SK-N-SH (cell line): ENCODE data around the gene DYNLT2B.

Source experiments
- EP300 ChIP-seq, 2 experiments: IDR thresholded peaks; 2 replicates each; pipeline versions ENCODE4 v1.4.0 to v1.6.1; 2012; ENCODE audit warnings: borderline replicate concordance in 1 of 2, low read depth in 1 of 2, low read length in 1 of 2
- EZH2phosphoT487 ChIP-seq: fragments of 200-600 bp; sonication (generic); IDR thresholded peaks from 2 replicates; pipeline ENCODE4 v1.6.1; 2017; ENCODE audit warnings: low read depth, mixed run types, mild to moderate bottlenecking, antibody characterized with exemption, moderate library complexity, borderline replicate concordance
- FOXM1 ChIP-seq: IDR thresholded peaks from 2 replicates; pipeline ENCODE4 v1.4.0; 2012; ENCODE audit warnings: low read depth, mild to moderate bottlenecking
- RXRA ChIP-seq: IDR thresholded peaks from 2 replicates; pipeline ENCODE4 v1.4.0; 2012; ENCODE audit warnings: low read depth, mild to moderate bottlenecking, borderline replicate concordance
- SIN3A ChIP-seq: IDR thresholded peaks from 2 replicates; pipeline ENCODE4 v1.6.1; 2012; ENCODE audit warnings: low read depth, mild to moderate bottlenecking, low read length, moderate library complexity, borderline replicate concordance
- TAF1 ChIP-seq: IDR thresholded peaks from 2 replicates; pipeline ENCODE4 v1.6.1; 2012; ENCODE audit warnings: low read depth, mild to moderate bottlenecking, low read length, moderate library complexity, borderline replicate concordance
- YY1 ChIP-seq: IDR thresholded peaks from 2 replicates; pipeline ENCODE4 v1.4.0; 2012; ENCODE audit warnings: low read depth, mild to moderate bottlenecking
- TF ChIP-seq, protein P1 (sequence below): IDR thresholded peaks from 2 replicates; pipeline ENCODE4 v1.6.1; 2012; ENCODE audit warnings: mild to moderate bottlenecking, low read depth, low read length, moderate library complexity
- TF ChIP-seq, protein P2 (sequence below): fragments of 200-600 bp; sonication (generic); IDR thresholded peaks from 2 replicates; pipeline ENCODE4 v1.6.1; 2017; ENCODE audit warnings: antibody characterized with exemption, mild to moderate bottlenecking, moderate library complexity
- TF ChIP-seq, protein P3 (sequence below): IDR thresholded peaks from 2 replicates; pipeline ENCODE4 v1.4.0; 2012; ENCODE audit warnings: low read depth

DNA sequence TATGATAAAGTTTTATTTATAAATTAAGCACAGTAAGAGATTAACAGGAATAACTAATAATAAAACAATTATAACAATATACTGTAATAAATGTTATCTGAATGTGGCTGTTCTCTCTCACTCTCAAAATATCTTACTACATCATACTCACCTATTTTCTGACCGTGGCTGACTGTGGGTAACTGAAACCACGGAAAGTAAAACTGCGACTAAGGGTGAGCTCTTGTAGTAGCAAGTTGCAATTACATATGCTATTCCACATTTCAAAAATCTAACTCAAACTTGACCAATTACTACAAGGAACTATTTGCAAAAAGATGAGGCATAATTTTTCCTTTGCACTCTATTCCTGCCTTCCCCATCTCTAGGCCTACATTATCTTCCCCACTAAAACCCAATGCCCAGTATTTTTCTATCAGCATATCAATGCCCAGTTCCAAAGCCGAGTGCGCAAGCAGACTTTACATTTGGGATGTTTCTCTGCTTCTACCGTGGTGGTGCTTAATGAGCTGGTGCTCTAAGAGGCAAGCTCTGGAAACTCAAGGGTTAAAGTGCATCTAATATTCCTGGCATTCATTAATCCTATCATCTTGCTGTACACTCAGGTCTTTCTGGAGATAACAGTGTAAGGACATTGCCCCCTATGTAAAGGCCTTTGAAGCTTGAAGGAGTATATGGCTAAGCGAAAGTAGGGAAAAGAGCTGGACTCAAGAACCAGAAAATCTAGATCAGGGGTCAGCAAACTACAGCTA is 37.2 kb downstream of the DYNLT2B start:
- TF ChIP-seq SIN3A, result no peak
- TF ChIP-seq, protein P1, sequence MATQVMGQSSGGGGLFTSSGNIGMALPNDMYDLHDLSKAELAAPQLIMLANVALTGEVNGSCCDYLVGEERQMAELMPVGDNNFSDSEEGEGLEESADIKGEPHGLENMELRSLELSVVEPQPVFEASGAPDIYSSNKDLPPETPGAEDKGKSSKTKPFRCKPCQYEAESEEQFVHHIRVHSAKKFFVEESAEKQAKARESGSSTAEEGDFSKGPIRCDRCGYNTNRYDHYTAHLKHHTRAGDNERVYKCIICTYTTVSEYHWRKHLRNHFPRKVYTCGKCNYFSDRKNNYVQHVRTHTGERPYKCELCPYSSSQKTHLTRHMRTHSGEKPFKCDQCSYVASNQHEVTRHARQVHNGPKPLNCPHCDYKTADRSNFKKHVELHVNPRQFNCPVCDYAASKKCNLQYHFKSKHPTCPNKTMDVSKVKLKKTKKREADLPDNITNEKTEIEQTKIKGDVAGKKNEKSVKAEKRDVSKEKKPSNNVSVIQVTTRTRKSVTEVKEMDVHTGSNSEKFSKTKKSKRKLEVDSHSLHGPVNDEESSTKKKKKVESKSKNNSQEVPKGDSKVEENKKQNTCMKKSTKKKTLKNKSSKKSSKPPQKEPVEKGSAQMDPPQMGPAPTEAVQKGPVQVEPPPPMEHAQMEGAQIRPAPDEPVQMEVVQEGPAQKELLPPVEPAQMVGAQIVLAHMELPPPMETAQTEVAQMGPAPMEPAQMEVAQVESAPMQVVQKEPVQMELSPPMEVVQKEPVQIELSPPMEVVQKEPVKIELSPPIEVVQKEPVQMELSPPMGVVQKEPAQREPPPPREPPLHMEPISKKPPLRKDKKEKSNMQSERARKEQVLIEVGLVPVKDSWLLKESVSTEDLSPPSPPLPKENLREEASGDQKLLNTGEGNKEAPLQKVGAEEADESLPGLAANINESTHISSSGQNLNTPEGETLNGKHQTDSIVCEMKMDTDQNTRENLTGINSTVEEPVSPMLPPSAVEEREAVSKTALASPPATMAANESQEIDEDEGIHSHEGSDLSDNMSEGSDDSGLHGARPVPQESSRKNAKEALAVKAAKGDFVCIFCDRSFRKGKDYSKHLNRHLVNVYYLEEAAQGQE, result no peak
- no peak for TF ChIP-seq EZH2phosphoT487
- no peak for TF ChIP-seq TAF1
- TF ChIP-seq YY1, result no peak
- TF ChIP-seq EP300 (IDR thresholded peaks at IDR 0.05; ENCODE audit: borderline replicate concordance in 1 of 2, low read depth in 1 of 2, low read length in 1 of 2), result no peak
- TF ChIP-seq, protein P2, sequence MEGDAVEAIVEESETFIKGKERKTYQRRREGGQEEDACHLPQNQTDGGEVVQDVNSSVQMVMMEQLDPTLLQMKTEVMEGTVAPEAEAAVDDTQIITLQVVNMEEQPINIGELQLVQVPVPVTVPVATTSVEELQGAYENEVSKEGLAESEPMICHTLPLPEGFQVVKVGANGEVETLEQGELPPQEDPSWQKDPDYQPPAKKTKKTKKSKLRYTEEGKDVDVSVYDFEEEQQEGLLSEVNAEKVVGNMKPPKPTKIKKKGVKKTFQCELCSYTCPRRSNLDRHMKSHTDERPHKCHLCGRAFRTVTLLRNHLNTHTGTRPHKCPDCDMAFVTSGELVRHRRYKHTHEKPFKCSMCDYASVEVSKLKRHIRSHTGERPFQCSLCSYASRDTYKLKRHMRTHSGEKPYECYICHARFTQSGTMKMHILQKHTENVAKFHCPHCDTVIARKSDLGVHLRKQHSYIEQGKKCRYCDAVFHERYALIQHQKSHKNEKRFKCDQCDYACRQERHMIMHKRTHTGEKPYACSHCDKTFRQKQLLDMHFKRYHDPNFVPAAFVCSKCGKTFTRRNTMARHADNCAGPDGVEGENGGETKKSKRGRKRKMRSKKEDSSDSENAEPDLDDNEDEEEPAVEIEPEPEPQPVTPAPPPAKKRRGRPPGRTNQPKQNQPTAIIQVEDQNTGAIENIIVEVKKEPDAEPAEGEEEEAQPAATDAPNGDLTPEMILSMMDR, result no peak
- TF ChIP-seq, protein P3, sequence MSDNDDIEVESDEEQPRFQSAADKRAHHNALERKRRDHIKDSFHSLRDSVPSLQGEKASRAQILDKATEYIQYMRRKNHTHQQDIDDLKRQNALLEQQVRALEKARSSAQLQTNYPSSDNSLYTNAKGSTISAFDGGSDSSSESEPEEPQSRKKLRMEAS, result no peak
- TF ChIP-seq RXRA, result no peak
- TF ChIP-seq FOXM1, result no peak
